Measurements from ENCODE around the gene PLCB1.
A peak's percentile ranks its signal among the peaks of the same experiment; 100 is the strongest.

The PLCB1 gene

DNA sequence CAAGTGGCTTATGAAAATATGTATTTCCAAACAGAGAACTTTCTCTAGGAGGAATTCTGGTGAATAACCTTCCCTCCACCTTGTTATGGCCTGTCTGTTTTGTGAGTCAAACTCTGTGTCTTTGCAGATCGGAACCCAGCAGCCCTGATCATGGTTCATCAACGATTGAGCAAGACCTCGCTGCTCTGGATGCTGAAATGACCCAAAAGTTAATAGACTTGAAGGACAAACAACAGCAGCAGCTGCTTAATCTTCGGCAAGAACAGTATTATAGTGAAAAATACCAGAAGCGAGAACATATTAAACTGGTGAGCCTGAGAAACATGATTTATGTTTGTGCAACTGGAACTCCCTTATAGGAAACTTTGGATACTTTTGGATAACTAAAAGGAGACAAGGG is 642.3 kb downstream of the PLCB1 start:
- H2AFZ ChIP-seq (ENCODE audit: insufficient read depth, low read length, poor library complexity): no peak overlapping the region

GRCh38 chr20:8777911-8778310 is 645.8 kb downstream of the PLCB1 start:
- H3K9me3 ChIP-seq (ENCODE audit: insufficient read depth, low read depth, low read length): no peaks in the 10 kb centered on the region
- H4K12ac ChIP-seq (ENCODE audit: low read depth, low read length): no peak overlapping the region
- H3K4me2 ChIP-seq (ENCODE audit: low read length): no peak overlapping the region
- H3K79me1 ChIP-seq (ENCODE audit: low read length): no peaks in the 10 kb centered on the region
- no peak overlapping the region for H3K4ac ChIP-seq (ENCODE audit: low read depth, low read length)
- H3K23ac ChIP-seq (ENCODE audit: low read length): no peak overlapping the region
- H3K27ac ChIP-seq (ENCODE audit: low read depth, low read length): no peak overlapping the region
- no peak overlapping the region for H4K91ac ChIP-seq (ENCODE audit: low read depth, low read length)
- no peak overlapping the region for H4K8ac ChIP-seq (ENCODE audit: low read depth, low read length)
- no peaks in the 10 kb centered on the region for H3K4me1 ChIP-seq (ENCODE audit: control insufficient read depth in 1 of 2, insufficient read depth in 2 of 2, low read length in 2 of 2)
- no peaks in the 10 kb centered on the region for H3K79me2 ChIP-seq (ENCODE audit: control insufficient read depth, insufficient read depth, low read length, poor library complexity)
- no CpG with 5 or more reads among the region's 4 CpGs for WGBS (ENCODE audit: extremely low coverage, insufficient coverage, insufficient read length)
- no peaks in the 10 kb centered on the region for H3K27me3 ChIP-seq (ENCODE audit: insufficient read depth, low read length)
- no peak overlapping the region for H3K9ac ChIP-seq (ENCODE audit: low read length)
- no peak overlapping the region for H2AK5ac ChIP-seq (ENCODE audit: low read length)
- no peak overlapping the region for H3K14ac ChIP-seq (ENCODE audit: low read length)
- no peak overlapping the region for H2BK12ac ChIP-seq (ENCODE audit: low read length)
- H2BK120ac ChIP-seq (ENCODE audit: insufficient read depth, low read length, poor library complexity): no peak overlapping the region
- H3K18ac ChIP-seq (ENCODE audit: low read length): no peak overlapping the region
- H2BK5ac ChIP-seq (ENCODE audit: low read depth, low read length, poor library complexity): no peak overlapping the region
- H3K36me3 ChIP-seq (ENCODE audit: control insufficient read depth in 1 of 2, insufficient read depth in 2 of 2, low read length in 2 of 2): no peaks in the 10 kb centered on the region
- no peak overlapping the region for H2AFZ ChIP-seq (ENCODE audit: insufficient read depth, low read length, poor library complexity)
- H3K4me3 ChIP-seq (ENCODE audit: low read depth, low read length): no peak overlapping the region
- no peak for DNase-seq

More for the DNA sequence above, 642.3 kb downstream of the PLCB1 start:
- no peak overlapping the region for H3K14ac ChIP-seq (ENCODE audit: low read length)
- no peaks in the 10 kb centered on the region for H3K27me3 ChIP-seq (ENCODE audit: insufficient read depth, low read length)
- H4K8ac ChIP-seq (ENCODE audit: low read depth, low read length): no peak overlapping the region
- H3K27ac ChIP-seq (ENCODE audit: low read depth, low read length): no peak overlapping the region
- no peak overlapping the region for H2BK5ac ChIP-seq (ENCODE audit: low read depth, low read length, poor library complexity)
- no peaks in the 10 kb centered on the region for H3K36me3 ChIP-seq (ENCODE audit: control insufficient read depth in 1 of 2, insufficient read depth in 2 of 2, low read length in 2 of 2)
- no peak overlapping the region for H2BK120ac ChIP-seq (ENCODE audit: insufficient read depth, low read length, poor library complexity)
- no peak overlapping the region for H3K4me3 ChIP-seq (ENCODE audit: low read depth, low read length)
- no peaks in the 10 kb centered on the region for H3K79me1 ChIP-seq (ENCODE audit: low read length)
- no peaks in the 10 kb centered on the region for H3K4me1 ChIP-seq (ENCODE audit: control insufficient read depth in 1 of 2, insufficient read depth in 2 of 2, low read length in 2 of 2)
- H3K18ac ChIP-seq (ENCODE audit: low read length): no peak overlapping the region
- no peak overlapping the region for H3K4me2 ChIP-seq (ENCODE audit: low read length)
- no CpG with 5 or more reads among the region's 5 CpGs for WGBS (ENCODE audit: extremely low coverage, insufficient coverage, insufficient read length)
- no peak overlapping the region for H3K23ac ChIP-seq (ENCODE audit: low read length)
- no peak overlapping the region for H4K12ac ChIP-seq (ENCODE audit: low read depth, low read length)
- no peak overlapping the region for H2AK5ac ChIP-seq (ENCODE audit: low read length)
- H3K9me3 ChIP-seq (ENCODE audit: insufficient read depth, low read depth, low read length): peaks cover 2% of the 10 kb centered on the region
- no peak overlapping the region for H4K91ac ChIP-seq (ENCODE audit: low read depth, low read length)
- no peak overlapping the region for H2BK12ac ChIP-seq (ENCODE audit: low read length)
- no peaks in the 10 kb centered on the region for H3K79me2 ChIP-seq (ENCODE audit: control insufficient read depth, insufficient read depth, low read length, poor library complexity)
- no peak overlapping the region for H3K4ac ChIP-seq (ENCODE audit: low read depth, low read length)
- no peak overlapping the region for H3K9ac ChIP-seq (ENCODE audit: low read length)
- no peak for DNase-seq

- Histone ChIP-seq H3K4me1 (ENCODE audit: control insufficient read depth in 1 of 2, insufficient read depth in 2 of 2, low read length in 2 of 2) (no peaks in the 10 kb centered on the region), H4K91ac (ENCODE audit: low read depth, low read length) (no peak overlapping the region), H4K8ac (ENCODE audit: low read depth, low read length) (no peak overlapping the region), H2BK5ac (ENCODE audit: low read depth, low read length, poor library complexity) (no peak overlapping the region), H3K36me3 (ENCODE audit: control insufficient read depth in 1 of 2, insufficient read depth in 2 of 2, low read length in 2 of 2) (no peaks in the 10 kb centered on the region), H2AK5ac (ENCODE audit: low read length) (no peak overlapping the region), H3K79me2 (ENCODE audit: control insufficient read depth, insufficient read depth, low read length, poor library complexity) (no peaks in the 10 kb centered on the region), H2BK12ac (ENCODE audit: low read length) (no peak overlapping the region), H3K4me3 (ENCODE audit: low read depth, low read length) (no peak overlapping the region), H2BK120ac (ENCODE audit: insufficient read depth, low read length, poor library complexity) (no peak overlapping the region), H3K14ac (ENCODE audit: low read length) (no peak overlapping the region), H3K27ac (ENCODE audit: low read depth, low read length) (no peak overlapping the region), H3K27me3 (ENCODE audit: insufficient read depth, low read length) (no peaks in the 10 kb centered on the region), H3K79me1 (ENCODE audit: low read length) (no peaks in the 10 kb centered on the region), H4K12ac (ENCODE audit: low read depth, low read length) (no peak overlapping the region), H2AFZ (ENCODE audit: insufficient read depth, low read length, poor library complexity) (no peak overlapping the region), H3K18ac (ENCODE audit: low read length) (no peak overlapping the region), H3K9ac (ENCODE audit: low read length) (no peak overlapping the region), H3K4me2 (ENCODE audit: low read length) (no peak overlapping the region), H3K9me3 (ENCODE audit: insufficient read depth, low read depth, low read length) (no peaks in the 10 kb centered on the region), H3K4ac (ENCODE audit: low read depth, low read length) (no peak overlapping the region), H3K23ac (ENCODE audit: low read length) (no peak overlapping the region)
- no peak for DNase-seq
Measured at GRCh38 chr20:8778387-8778786, 646.3 kb downstream of the PLCB1 start.

DNA sequence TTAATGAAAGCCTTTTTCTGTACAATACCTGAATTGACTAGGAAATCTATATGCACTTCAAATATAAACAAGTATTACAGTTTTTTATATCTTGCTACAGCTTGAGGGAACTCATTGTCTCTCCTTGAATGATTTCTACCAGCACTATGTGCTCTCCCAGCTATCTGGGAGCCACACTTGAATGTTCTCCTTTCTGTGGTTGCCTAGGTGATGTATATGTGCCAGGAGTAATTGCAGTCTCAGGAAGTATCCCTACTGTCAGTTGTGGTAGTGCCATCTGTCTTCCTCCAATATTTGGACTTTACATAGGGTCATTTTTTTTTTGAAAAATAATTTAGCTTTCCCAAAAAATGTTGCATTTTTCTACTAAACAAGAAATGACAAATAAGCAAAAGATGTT is 648.8 kb downstream of the PLCB1 start:
- no peak overlapping the region for H2AFZ ChIP-seq (ENCODE audit: insufficient read depth, low read length, poor library complexity)
- H4K12ac ChIP-seq (ENCODE audit: low read depth, low read length): no peak overlapping the region
- no peak overlapping the region for H3K18ac ChIP-seq (ENCODE audit: low read length)
- H3K14ac ChIP-seq (ENCODE audit: low read length): no peak overlapping the region
- H3K4me2 ChIP-seq (ENCODE audit: low read length): no peak overlapping the region
- H4K8ac ChIP-seq (ENCODE audit: low read depth, low read length): no peak overlapping the region
- no peak overlapping the region for H2BK12ac ChIP-seq (ENCODE audit: low read length)
- H2AK5ac ChIP-seq (ENCODE audit: low read length): no peak overlapping the region
- no peaks in the 10 kb centered on the region for H3K27me3 ChIP-seq (ENCODE audit: insufficient read depth, low read length)
- DNase-seq: no peak
- peaks cover 2% of the 10 kb centered on the region for H3K9me3 ChIP-seq (ENCODE audit: insufficient read depth, low read depth, low read length)
- peaks cover 0 to 2% of the 10 kb centered on the region in 2 experiments for H3K36me3 ChIP-seq (ENCODE audit: control insufficient read depth in 1 of 2, insufficient read depth in 2 of 2, low read length in 2 of 2)
- H3K4me1 ChIP-seq (ENCODE audit: control insufficient read depth in 1 of 2, insufficient read depth in 2 of 2, low read length in 2 of 2): no peaks in the 10 kb centered on the region
- no peak overlapping the region for H3K4me3 ChIP-seq (ENCODE audit: low read depth, low read length)
- no peaks in the 10 kb centered on the region for H3K79me1 ChIP-seq (ENCODE audit: low read length)
- no peak overlapping the region for H3K9ac ChIP-seq (ENCODE audit: low read length)
- H3K23ac ChIP-seq (ENCODE audit: low read length): no peak overlapping the region
- no peak overlapping the region for H3K27ac ChIP-seq (ENCODE audit: low read depth, low read length)
- H4K91ac ChIP-seq (ENCODE audit: low read depth, low read length): no peak overlapping the region
- H2BK120ac ChIP-seq (ENCODE audit: insufficient read depth, low read length, poor library complexity): no peak overlapping the region
- no peaks in the 10 kb centered on the region for H3K79me2 ChIP-seq (ENCODE audit: control insufficient read depth, insufficient read depth, low read length, poor library complexity)
- H2BK5ac ChIP-seq (ENCODE audit: low read depth, low read length, poor library complexity): no peak overlapping the region
- H3K4ac ChIP-seq (ENCODE audit: low read depth, low read length): no peak overlapping the region

GRCh38 chr20:8782804-8783203 is 650.7 kb downstream of the PLCB1 start:
- Histone ChIP-seq H2BK120ac (ENCODE audit: insufficient read depth, low read length, poor library complexity) (no peak overlapping the region), H3K4me1 (ENCODE audit: control insufficient read depth in 1 of 2, insufficient read depth in 2 of 2, low read length in 2 of 2) (no peaks in the 10 kb centered on the region), H3K4me3 (ENCODE audit: low read depth, low read length) (no peak overlapping the region), H3K23ac (ENCODE audit: low read length) (no peak overlapping the region), H4K12ac (ENCODE audit: low read depth, low read length) (no peak overlapping the region), H3K36me3 (ENCODE audit: control insufficient read depth in 1 of 2, insufficient read depth in 2 of 2, low read length in 2 of 2) (peaks cover 0 to 2% of the 10 kb centered on the region in 2 experiments), H3K79me2 (ENCODE audit: control insufficient read depth, insufficient read depth, low read length, poor library complexity) (no peaks in the 10 kb centered on the region), H4K8ac (ENCODE audit: low read depth, low read length) (no peak overlapping the region), H2BK5ac (ENCODE audit: low read depth, low read length, poor library complexity) (no peak overlapping the region), H2AK5ac (ENCODE audit: low read length) (no peak overlapping the region), H3K27ac (ENCODE audit: low read depth, low read length) (no peak overlapping the region), H2AFZ (ENCODE audit: insufficient read depth, low read length, poor library complexity) (no peak overlapping the region), H4K91ac (ENCODE audit: low read depth, low read length) (no peak overlapping the region), H3K79me1 (ENCODE audit: low read length) (no peaks in the 10 kb centered on the region), H3K27me3 (ENCODE audit: insufficient read depth, low read length) (no peaks in the 10 kb centered on the region), H2BK12ac (ENCODE audit: low read length) (no peak overlapping the region), H3K18ac (ENCODE audit: low read length) (no peak overlapping the region), H3K14ac (ENCODE audit: low read length) (no peak overlapping the region), H3K4ac (ENCODE audit: low read depth, low read length) (no peak overlapping the region), H3K9ac (ENCODE audit: low read length) (no peak overlapping the region), H3K4me2 (ENCODE audit: low read length) (no peak overlapping the region), H3K9me3 (ENCODE audit: insufficient read depth, low read depth, low read length) (peaks cover 2% of the 10 kb centered on the region)
- WGBS (ENCODE audit: extremely low coverage, insufficient coverage, insufficient read length): no CpG with 5 or more reads among the region's 2 CpGs
- DNase-seq: peak in 1 of 2 donors; percentile 6

All from trophoblast cell (in vitro differentiated cells and primary cell).